Stromal cell of bone marrow (primary cell): ENCODE results near the gene ITSN2.
"Not testable (repeated sequence)": the region's sequence is repeated elsewhere in the genome, so short reads cannot be mapped to it uniquely, and the experiment has no call there.

Experiments used
- DNase-seq: peaks from one replicate; pipeline ENCODE4 v3.0.0-alpha.2; 2012; ENCODE audit warnings: low read depth

The ITSN2 gene

GRCh38 chr2:24363301-24363700, 3.0 kb upstream of the ITSN2 start:
- no peak for DNase-seq

- no peak for DNase-seq
Measured at GRCh38 chr2:24362253-24362652, 1.9 kb upstream of the ITSN2 start.

GRCh38 chr2:24360963-24361330, 611 bp upstream of the ITSN2 start:
- DNase-seq, result no peak

GRCh38 chr2:24359129-24360049, 947 bp downstream of the ITSN2 start:
- DNase-seq, result no peak

- DNase-seq, result not testable (repeated sequence)
Measured at GRCh38 chr2:24357767-24358166, 2.6 kb downstream of the ITSN2 start.

- not testable (repeated sequence) for DNase-seq
Measured at GRCh38 chr2:24357115-24357514, 3.2 kb downstream of the ITSN2 start.

- DNase-seq, result no peak
Measured at GRCh38 chr2:24354957-24355356, 5.4 kb downstream of the ITSN2 start.

- no peak for DNase-seq
Measured at GRCh38 chr2:24354395-24354794, 5.9 kb downstream of the ITSN2 start.

GRCh38 chr2:24353973-24354372, 6.4 kb downstream of the ITSN2 start:
- DNase-seq, result no peak

GRCh38 chr2:24353364-24353763, 7.0 kb downstream of the ITSN2 start:
- no peak for DNase-seq

GRCh38 chr2:24352664-24353063, 7.7 kb downstream of the ITSN2 start:
- DNase-seq, result no peak

- no peak for DNase-seq
Measured at GRCh38 chr2:24351981-24352380, 8.4 kb downstream of the ITSN2 start.

- DNase-seq, result no peak
Measured at GRCh38 chr2:24351627-24351938, 8.8 kb downstream of the ITSN2 start.

- DNase-seq, result no peak
Measured at GRCh38 chr2:24350826-24351626, 9.3 kb downstream of the ITSN2 start.

- no peak for DNase-seq
Measured at GRCh38 chr2:24349097-24349496, 11.2 kb downstream of the ITSN2 start.

- no peak for DNase-seq
Measured at GRCh38 chr2:24345937-24346336, 14.4 kb downstream of the ITSN2 start.

- no peak for DNase-seq
Measured at GRCh38 chr2:24343225-24343882, 17.0 kb downstream of the ITSN2 start.

- DNase-seq, result peak; percentile 36
Measured at GRCh38 chr2:24342110-24342910, 18.0 kb downstream of the ITSN2 start.

- DNase-seq, result peak; percentile 24
Measured at GRCh38 chr2:24339856-24340262, 20.5 kb downstream of the ITSN2 start.

GRCh38 chr2:24339098-24339497, 21.2 kb downstream of the ITSN2 start:
- DNase-seq, result not testable (repeated sequence)

GRCh38 chr2:24337890-24338289, 22.4 kb downstream of the ITSN2 start:
- no peak for DNase-seq

- no peak for DNase-seq
Measured at GRCh38 chr2:24336811-24337210, 23.5 kb downstream of the ITSN2 start.
